Neural cell (in vitro differentiated cells): ENCODE data around the gene SLC49A4.

Source experiments
- EP300 ChIP-seq: fragments of 450-650 bp; conservative IDR thresholded peaks from 2 replicates; pipeline ENCODE4 v1.6.1; 2014; ENCODE audit warnings: antibody characterized with exemption, mild to moderate bottlenecking, moderate library complexity; ENCODE audit not compliant: poor library complexity, severe bottlenecking
- EZH2 ChIP-seq: fragments of 200-600, 300-800 bp; shearing (Covaris generic), sonication (generic); IDR thresholded peaks from 2 replicates; pipeline ENCODE4 v1.6.1; 2014; ENCODE audit warnings: antibody characterized with exemption, low read length, borderline replicate concordance, mild to moderate bottlenecking; ENCODE audit not compliant: insufficient read depth, poor library complexity, severe bottlenecking
- POLR2AphosphoS5 ChIP-seq: IDR thresholded peaks from 2 replicates; pipeline ENCODE4 v1.6.1; 2012
- RAD21 ChIP-seq: fragments of 450-650 bp; conservative IDR thresholded peaks from 2 replicates; pipeline ENCODE4 v1.6.1; 2014; ENCODE audit warnings: antibody characterized with exemption, mild to moderate bottlenecking, moderate library complexity
- SMC3 ChIP-seq: fragments of 450-650 bp; conservative IDR thresholded peaks from 2 replicates; pipeline ENCODE4 v1.6.1; 2014; ENCODE audit warnings: antibody characterized with exemption, mild to moderate bottlenecking, moderate library complexity; ENCODE audit not compliant: poor library complexity
- TAF1 ChIP-seq: IDR thresholded peaks from 2 replicates; pipeline ENCODE4 v1.6.1; 2012; ENCODE audit warnings: low read depth
- TF ChIP-seq, protein P1 (sequence below): IDR thresholded peaks from 2 replicates; pipeline ENCODE4 v1.6.1; 2012; ENCODE audit warnings: borderline replicate concordance
- TF ChIP-seq, protein P2 (sequence below): fragments of 450-650 bp; IDR thresholded peaks from 2 replicates; pipeline ENCODE4 v1.5.1; 2014; ENCODE audit warnings: antibody characterized with exemption, mild to moderate bottlenecking, moderate library complexity; ENCODE audit not compliant: poor library complexity, severe bottlenecking

DNA sequence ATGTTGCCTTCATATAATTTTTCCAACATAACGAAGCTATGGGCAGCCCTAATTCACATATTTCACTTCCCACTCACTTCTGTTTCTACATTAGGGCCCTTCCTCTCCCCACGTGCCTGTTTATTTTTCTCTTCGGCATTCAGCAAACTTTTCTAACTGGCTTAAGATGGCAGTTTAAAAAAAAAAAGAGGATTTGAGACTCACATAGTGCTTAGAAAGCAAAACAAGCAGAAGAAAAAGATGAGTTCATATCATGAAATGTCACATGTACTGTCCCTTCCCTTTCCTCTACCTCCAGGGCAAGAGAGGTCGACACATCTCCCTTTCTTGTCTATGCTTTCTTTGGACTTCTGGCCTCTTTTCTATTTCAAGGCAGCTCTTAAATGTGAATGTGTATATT, 30.6 kb downstream of the SLC49A4 start:
- TF ChIP-seq, protein P1, sequence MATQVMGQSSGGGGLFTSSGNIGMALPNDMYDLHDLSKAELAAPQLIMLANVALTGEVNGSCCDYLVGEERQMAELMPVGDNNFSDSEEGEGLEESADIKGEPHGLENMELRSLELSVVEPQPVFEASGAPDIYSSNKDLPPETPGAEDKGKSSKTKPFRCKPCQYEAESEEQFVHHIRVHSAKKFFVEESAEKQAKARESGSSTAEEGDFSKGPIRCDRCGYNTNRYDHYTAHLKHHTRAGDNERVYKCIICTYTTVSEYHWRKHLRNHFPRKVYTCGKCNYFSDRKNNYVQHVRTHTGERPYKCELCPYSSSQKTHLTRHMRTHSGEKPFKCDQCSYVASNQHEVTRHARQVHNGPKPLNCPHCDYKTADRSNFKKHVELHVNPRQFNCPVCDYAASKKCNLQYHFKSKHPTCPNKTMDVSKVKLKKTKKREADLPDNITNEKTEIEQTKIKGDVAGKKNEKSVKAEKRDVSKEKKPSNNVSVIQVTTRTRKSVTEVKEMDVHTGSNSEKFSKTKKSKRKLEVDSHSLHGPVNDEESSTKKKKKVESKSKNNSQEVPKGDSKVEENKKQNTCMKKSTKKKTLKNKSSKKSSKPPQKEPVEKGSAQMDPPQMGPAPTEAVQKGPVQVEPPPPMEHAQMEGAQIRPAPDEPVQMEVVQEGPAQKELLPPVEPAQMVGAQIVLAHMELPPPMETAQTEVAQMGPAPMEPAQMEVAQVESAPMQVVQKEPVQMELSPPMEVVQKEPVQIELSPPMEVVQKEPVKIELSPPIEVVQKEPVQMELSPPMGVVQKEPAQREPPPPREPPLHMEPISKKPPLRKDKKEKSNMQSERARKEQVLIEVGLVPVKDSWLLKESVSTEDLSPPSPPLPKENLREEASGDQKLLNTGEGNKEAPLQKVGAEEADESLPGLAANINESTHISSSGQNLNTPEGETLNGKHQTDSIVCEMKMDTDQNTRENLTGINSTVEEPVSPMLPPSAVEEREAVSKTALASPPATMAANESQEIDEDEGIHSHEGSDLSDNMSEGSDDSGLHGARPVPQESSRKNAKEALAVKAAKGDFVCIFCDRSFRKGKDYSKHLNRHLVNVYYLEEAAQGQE, result no peak
- no peak for TF ChIP-seq EZH2
- TF ChIP-seq, protein P2, sequence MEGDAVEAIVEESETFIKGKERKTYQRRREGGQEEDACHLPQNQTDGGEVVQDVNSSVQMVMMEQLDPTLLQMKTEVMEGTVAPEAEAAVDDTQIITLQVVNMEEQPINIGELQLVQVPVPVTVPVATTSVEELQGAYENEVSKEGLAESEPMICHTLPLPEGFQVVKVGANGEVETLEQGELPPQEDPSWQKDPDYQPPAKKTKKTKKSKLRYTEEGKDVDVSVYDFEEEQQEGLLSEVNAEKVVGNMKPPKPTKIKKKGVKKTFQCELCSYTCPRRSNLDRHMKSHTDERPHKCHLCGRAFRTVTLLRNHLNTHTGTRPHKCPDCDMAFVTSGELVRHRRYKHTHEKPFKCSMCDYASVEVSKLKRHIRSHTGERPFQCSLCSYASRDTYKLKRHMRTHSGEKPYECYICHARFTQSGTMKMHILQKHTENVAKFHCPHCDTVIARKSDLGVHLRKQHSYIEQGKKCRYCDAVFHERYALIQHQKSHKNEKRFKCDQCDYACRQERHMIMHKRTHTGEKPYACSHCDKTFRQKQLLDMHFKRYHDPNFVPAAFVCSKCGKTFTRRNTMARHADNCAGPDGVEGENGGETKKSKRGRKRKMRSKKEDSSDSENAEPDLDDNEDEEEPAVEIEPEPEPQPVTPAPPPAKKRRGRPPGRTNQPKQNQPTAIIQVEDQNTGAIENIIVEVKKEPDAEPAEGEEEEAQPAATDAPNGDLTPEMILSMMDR, result no peak
- no peak for TF ChIP-seq POLR2AphosphoS5
- TF ChIP-seq SMC3, result no peak
- no peak for TF ChIP-seq TAF1
- TF ChIP-seq EP300, result no peak
- TF ChIP-seq RAD21, result no peak
